Gastrocnemius medialis (tissue), 4 donors: ENCODE measurements around the gene PAFAH2.

Experiments used
- CTCF ChIP-seq, 5 experiments: fragments of 450-650 bp in 3 of 5; fragments of 200-600 bp in 2 of 5; sonication (generic) in 2 of 5; IDR thresholded peaks in 4 of 5; conservative IDR thresholded peaks in 1 of 5; 1 replicate in 4 of 5; 2 replicates in 1 of 5; pipeline ENCODE4 v1.5.1; 2016 to 2019; ENCODE audit warnings: antibody characterized with exemption in 5 of 5, mild to moderate bottlenecking in 3 of 5, moderate library complexity in 3 of 5
- POLR2A ChIP-seq, 2 donors: fragments of 450-650 bp; IDR thresholded peaks; one replicate each; pipeline ENCODE4 v1.6.1; 2017; ENCODE audit warnings: antibody characterized with exemption in 2 of 2, mild to moderate bottlenecking in 2 of 2, moderate library complexity in 2 of 2

- no peak for TF ChIP-seq CTCF (IDR thresholded peaks at IDR 0.05 in 4 of 5, conservative IDR thresholded peaks at IDR 0.05 in 1 of 5)
- TF ChIP-seq POLR2A (IDR thresholded peaks at IDR 0.05), result no peak
Observed at GRCh38 chr1:25924454-25924853, 73.4 kb downstream of the PAFAH2 start.
